Subcutaneous abdominal adipose tissue (tissue), 5 donors: Measurements from ENCODE around the gene RFXANK.
"Not testable (repeated sequence)": the region's sequence is repeated elsewhere in the genome, so short reads cannot be mapped to it uniquely, and the experiment has no call there.

Experiments used
- H3K27ac ChIP-seq: one replicate; pipeline ENCODE4 v1.7.0; 2013; ENCODE audit warnings: low read depth, mild to moderate bottlenecking, inconsistent platforms, low read length, moderate library complexity
- H3K27me3 ChIP-seq, 5 donors: one replicate each; pipeline ENCODE4 v1.7.0; 2013; ENCODE audit warnings: low read length in 5 of 5, inconsistent platforms in 1 of 5; ENCODE audit not compliant: control insufficient read depth in 5 of 5, insufficient read depth in 4 of 5
- H3K36me3 ChIP-seq, 5 donors: one replicate each; pipeline ENCODE4 v1.7.0; 2013; ENCODE audit warnings: low read length in 5 of 5; ENCODE audit not compliant: control insufficient read depth in 5 of 5, insufficient read depth in 5 of 5
- H3K4me1 ChIP-seq, 5 donors: one replicate each; pipeline ENCODE4 v1.7.0; 2013; ENCODE audit warnings: low read length in 5 of 5, mild to moderate bottlenecking in 3 of 5, moderate library complexity in 1 of 5; ENCODE audit not compliant: control insufficient read depth in 5 of 5, insufficient read depth in 5 of 5
- H3K4me3 ChIP-seq, 5 donors: one replicate each; pipeline ENCODE4 v1.7.0; 2013; ENCODE audit warnings: low read length in 5 of 5, low read depth in 1 of 5
- H3K9ac ChIP-seq, 5 donors: one replicate each; pipeline ENCODE4 v1.7.0; 2013; ENCODE audit warnings: low read length in 5 of 5, mild to moderate bottlenecking in 4 of 5, moderate library complexity in 3 of 5
- H3K9me3 ChIP-seq, 5 donors: one replicate each; pipeline ENCODE4 v1.7.0; 2013; ENCODE audit warnings: low read length in 5 of 5; ENCODE audit not compliant: control insufficient read depth in 5 of 5
- donor health status: healthy.
- donor health status: healthy.
- donor health status: healthy.
- donor health status: healthy.
- donor health status: healthy.

Gene RFXANK, protein sequence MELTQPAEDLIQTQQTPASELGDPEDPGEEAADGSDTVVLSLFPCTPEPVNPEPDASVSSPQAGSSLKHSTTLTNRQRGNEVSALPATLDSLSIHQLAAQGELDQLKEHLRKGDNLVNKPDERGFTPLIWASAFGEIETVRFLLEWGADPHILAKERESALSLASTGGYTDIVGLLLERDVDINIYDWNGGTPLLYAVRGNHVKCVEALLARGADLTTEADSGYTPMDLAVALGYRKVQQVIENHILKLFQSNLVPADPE

GRCh38 chr19:19192078-19192882 is at the start of gene RFXANK, which contains the start of gene BORCS8:
Gene RFXANK (plus strand): TSS chr19:19192258. CDS start chr19:19193947, 1,689 bp downstream.
Gene BORCS8 (minus strand): TSS chr19:19192152. CDS start chr19:19192117, 35 bp downstream.
- H3K4me3 ChIP-seq = peak within 1 kb of the TSS; percentile 86 to 98 (median 95)
- H3K9ac ChIP-seq = peak within 1 kb of the TSS; percentile 87 to 100 (median 99)
- H3K36me3 ChIP-seq = peaks cover 0 to 10% (median 8%) of the 10 kb centered on the region in 5 donors
- peak within 1 kb of the TSS; percentile 100 for H3K27ac ChIP-seq
- no peaks in the 10 kb centered on the region for H3K27me3 ChIP-seq
- peaks cover 8 to 51% (median 46%) of the 10 kb centered on the region in 5 donors for H3K4me1 ChIP-seq
- H3K9me3 ChIP-seq = no peaks in the 10 kb centered on the region

GRCh38 chr19:19142347-19142746 is 49.7 kb upstream of the RFXANK start:
- Histone ChIP-seq H3K4me3 (no peak overlapping the region), H3K9me3 (no peaks in the 10 kb centered on the region), H3K27ac (no peak overlapping the region), H3K27me3 (no peaks in the 10 kb centered on the region), H3K4me1 (peaks cover 0 to 14% (median 10%) of the 10 kb centered on the region in 5 donors), H3K36me3 (peaks cover 0 to 10% (median 9%) of the 10 kb centered on the region in 5 donors), H3K9ac (no peak overlapping the region)

DNA sequence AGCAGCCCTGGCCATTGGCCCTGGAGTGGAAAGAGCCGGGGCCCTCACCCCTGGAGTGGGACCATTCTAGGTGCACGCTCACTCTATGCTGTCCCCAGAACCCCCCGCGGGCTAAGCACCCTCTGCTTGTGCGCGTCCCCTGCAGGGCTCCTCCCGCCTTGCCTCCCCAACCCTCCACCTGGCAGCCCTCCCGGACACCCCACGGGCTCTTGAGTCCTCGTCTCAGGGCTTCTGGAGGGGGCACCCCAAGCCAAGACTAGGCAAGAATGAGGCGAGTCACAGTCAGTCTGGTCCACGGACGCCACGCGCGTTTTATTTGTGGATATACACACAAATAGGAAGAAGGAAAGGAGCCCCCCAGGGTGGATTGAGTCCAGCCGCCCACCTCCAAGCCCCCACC is 46.8 kb upstream of the RFXANK start:
- Histone ChIP-seq H3K4me3 (no peak overlapping the region), H3K9me3 (no peaks in the 10 kb centered on the region), H3K27me3 (no peaks in the 10 kb centered on the region), H3K36me3 (peaks cover 0 to 28% (median 25%) of the 10 kb centered on the region in 5 donors), H3K4me1 (peaks cover 0 to 4% (median 2%) of the 10 kb centered on the region in 5 donors), H3K27ac (no peak overlapping the region), H3K9ac (no peak overlapping the region)

- Histone ChIP-seq H3K36me3 (peaks cover 0 to 28% (median 25%) of the 10 kb centered on the region in 5 donors), H3K9ac (no peak overlapping the region), H3K27ac (no peak overlapping the region), H3K4me1 (peaks cover 0 to 4% (median 2%) of the 10 kb centered on the region in 5 donors), H3K4me3 (no peak overlapping the region), H3K27me3 (no peaks in the 10 kb centered on the region), H3K9me3 (no peaks in the 10 kb centered on the region)
Measured at GRCh38 chr19:19145684-19146608, 46.1 kb upstream of the RFXANK start.

GRCh38 chr19:19146865-19147264 is 45.2 kb upstream of the RFXANK start:
- Histone ChIP-seq H3K9ac (no peak overlapping the region), H3K36me3 (peaks cover 0 to 28% (median 25%) of the 10 kb centered on the region in 5 donors), H3K4me1 (peaks cover 0 to 4% (median 2%) of the 10 kb centered on the region in 5 donors), H3K27ac (no peak overlapping the region), H3K4me3 (no peak overlapping the region), H3K9me3 (no peaks in the 10 kb centered on the region), H3K27me3 (no peaks in the 10 kb centered on the region)

- H3K27ac ChIP-seq = no peak overlapping the region
- H3K9ac ChIP-seq = no peak overlapping the region
- H3K36me3 ChIP-seq = peaks cover 0 to 28% (median 25%) of the 10 kb centered on the region in 5 donors
- no peaks in the 10 kb centered on the region for H3K27me3 ChIP-seq
- no peak overlapping the region for H3K4me3 ChIP-seq
- peaks cover 0 to 4% (median 2%) of the 10 kb centered on the region in 5 donors for H3K4me1 ChIP-seq
- no peaks in the 10 kb centered on the region for H3K9me3 ChIP-seq
Measured at GRCh38 chr19:19147344-19147743, 44.7 kb upstream of the RFXANK start.

DNA sequence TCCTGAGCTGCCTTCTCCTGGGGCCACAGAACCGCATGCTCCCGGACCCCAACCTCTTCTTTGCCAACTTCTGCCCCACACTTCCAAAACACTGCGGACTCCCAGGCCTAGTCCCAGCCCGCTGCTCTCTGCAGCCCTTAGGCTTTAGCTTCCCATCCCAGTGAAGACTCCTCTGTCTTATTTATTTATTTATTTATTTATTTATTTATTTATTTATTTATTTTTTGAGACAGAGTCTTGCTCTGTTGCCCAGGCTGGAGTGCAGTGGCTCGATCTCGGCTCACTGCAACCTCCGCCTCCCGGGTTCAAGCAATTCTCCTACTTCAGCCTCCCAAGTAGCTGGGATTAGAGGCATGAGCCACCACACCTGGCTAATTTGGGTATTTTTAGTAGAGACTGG is 43.6 kb upstream of the RFXANK start:
- H3K36me3 ChIP-seq = peaks cover 0 to 28% (median 25%) of the 10 kb centered on the region in 5 donors
- H3K4me1 ChIP-seq, H3K27me3 ChIP-seq: not testable (repeated sequence)

GRCh38 chr19:19149435-19149834 is 42.6 kb upstream of the RFXANK start:
- Histone ChIP-seq H3K27ac (no peak overlapping the region), H3K9me3 (no peaks in the 10 kb centered on the region), H3K36me3 (peaks cover 0 to 28% (median 25%) of the 10 kb centered on the region in 5 donors), H3K4me3 (no peak overlapping the region), H3K27me3 (no peaks in the 10 kb centered on the region), H3K4me1 (peaks cover 0 to 4% (median 2%) of the 10 kb centered on the region in 5 donors), H3K9ac (no peak overlapping the region)

More for the DNA sequence above, 43.6 kb upstream of the RFXANK start:
- H3K27ac ChIP-seq, H3K4me3 ChIP-seq, H3K9ac ChIP-seq, H3K9me3 ChIP-seq: not testable (repeated sequence)

DNA sequence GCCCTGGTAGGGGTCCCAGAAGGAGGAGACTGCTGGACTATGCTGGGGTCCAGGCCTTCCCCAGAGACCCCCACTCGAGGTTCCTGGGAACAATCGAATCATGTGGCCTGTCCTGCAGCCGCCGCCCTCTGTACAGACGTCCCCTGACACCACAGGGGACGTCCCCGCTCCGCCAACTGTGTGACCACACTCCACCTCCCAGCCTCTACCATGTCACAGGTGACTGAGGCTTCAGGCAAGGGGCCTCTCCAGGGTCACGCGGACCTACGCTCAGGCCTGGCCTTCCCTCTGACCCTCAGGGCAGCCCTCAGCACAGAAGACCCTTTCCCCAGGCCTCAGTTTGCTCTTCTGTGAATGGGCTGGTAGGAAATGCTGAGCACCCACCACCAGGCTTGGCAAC is 40.6 kb upstream of the RFXANK start:
- Histone ChIP-seq H3K27ac (no peak overlapping the region), H3K36me3 (peaks cover 0 to 31% (median 25%) of the 10 kb centered on the region in 5 donors), H3K9me3 (peaks cover 0 to 4% (median 3%) of the 10 kb centered on the region in 5 donors), H3K4me3 (no peak overlapping the region), H3K27me3 (no peaks in the 10 kb centered on the region), H3K4me1 (no peaks in the 10 kb centered on the region), H3K9ac (no peak overlapping the region)
